ENCODE measurements around the gene KIRREL1.

GRCh38 chr1:157944663-157945280 lies 48.7 kb upstream of the KIRREL1 start:
- TF ChIP-seq ZNF33A (CRISPR knock-in tag; IDR thresholded peaks at IDR 0.05; ENCODE audit: borderline replicate concordance) (no peak), FOXO4 (CRISPR knock-in tag; conservative IDR thresholded peaks at IDR 0.05) (no peak)

All from HepG2 (cell line).